LNCaP clone FGC (cell line): ENCODE measurements around the gene ISL2.
A peak's percentile ranks its signal among the peaks of the same experiment; 100 is the strongest.

Experiments
- DNase-seq: peaks from one replicate; pipeline ENCODE4 v3.0.0-alpha.2; 2011; ENCODE audit warnings: low read depth
- H3K4me3 ChIP-seq: 2 replicates; pipeline ENCODE4 v1.5.1; 2011; ENCODE audit warnings: mild to moderate bottlenecking, low read depth, low read length, control low read depth
- CTCF ChIP-seq: IDR thresholded peaks from 2 replicates; pipeline ENCODE4 v1.5.1; 2012; ENCODE audit warnings: mild to moderate bottlenecking; ENCODE audit not compliant: control insufficient read depth, insufficient read depth; ENCODE audit errors: extremely low read depth

The ISL2 gene

GRCh38 chr15:76328106-76328696 lies 8.4 kb upstream of the ISL2 start:
- TF ChIP-seq CTCF: no peak
- DNase-seq: no peak
- H3K4me3 ChIP-seq: no peak overlapping the region

GRCh38 chr15:76328958-76329357 lies 7.6 kb upstream of the ISL2 start:
- TF ChIP-seq CTCF: no peak
- H3K4me3 ChIP-seq: no peak overlapping the region
- DNase-seq: no peak

GRCh38 chr15:76330080-76330680 lies 6.4 kb upstream of the ISL2 start:
- TF ChIP-seq CTCF: peak; percentile 32
- no peak overlapping the region for H3K4me3 ChIP-seq
- no peak for DNase-seq

- no peak for DNase-seq
- TF ChIP-seq CTCF: no peak
- H3K4me3 ChIP-seq: no peak overlapping the region
These were observed 3.8 kb upstream of the ISL2 start for GRCh38 chr15:76332796-76333195.

- no peak for DNase-seq
- H3K4me3 ChIP-seq: no peak overlapping the region
- no peak for TF ChIP-seq CTCF
These were observed 3.3 kb upstream of the ISL2 start for GRCh38 chr15:76333309-76333708.

- TF ChIP-seq CTCF: peak; percentile 36; the same call in 1 of the 2 replicates
- no peak overlapping the region for H3K4me3 ChIP-seq
- no peak for DNase-seq
These were observed 2.7 kb upstream of the ISL2 start for GRCh38 chr15:76333720-76334437.
